Natural killer cell (primary cell): ENCODE data around the gene SMIM41. TPM values are rescaled to one million over a fixed set of nuclear protein-coding genes. Genes with fewer than 3 reads are reported as not detected.

ENCODE experiments used
- ATAC-seq, 3 donors: fragments of 150-1000 bp in 2 of 3; fragments of 200-7000 bp in 1 of 3; cut with Tn5 transposase; 1 replicate in 1 of 3; 2 replicates in 2 of 3; pipeline ENCODE4 v1.10.0; 2021; ENCODE audit warnings: mild to moderate bottlenecking in 2 of 3, moderate library complexity in 2 of 3
- DNase-seq, 2 donors: peaks; one replicate each; pipeline versions ENCODE4 v3.0.0 to v3.0.0-alpha.2; 2013 to 2021; ENCODE audit warnings: mixed read lengths in 1 of 2
- H3K27ac ChIP-seq: one replicate; pipeline ENCODE4 v1.5.1; 2013; ENCODE audit warnings: mild to moderate bottlenecking, low read length
- H3K27me3 ChIP-seq: one replicate; pipeline ENCODE4 v1.6.1; 2013; ENCODE audit warnings: low read length; ENCODE audit not compliant: control insufficient read depth, insufficient read depth
- H3K36me3 ChIP-seq: one replicate; pipeline ENCODE4 v1.6.1; 2013; ENCODE audit warnings: low read length; ENCODE audit not compliant: control insufficient read depth, insufficient read depth
- H3K4me1 ChIP-seq: one replicate; pipeline ENCODE4 v1.6.1; 2013; ENCODE audit warnings: low read length; ENCODE audit not compliant: control insufficient read depth, insufficient read depth
- H3K4me3 ChIP-seq: one replicate; pipeline ENCODE4 v1.5.1; 2013; ENCODE audit warnings: low read length
- H3K9me3 ChIP-seq: one replicate; pipeline ENCODE4 v1.6.1; 2013; ENCODE audit warnings: low read length; ENCODE audit not compliant: control insufficient read depth, insufficient read depth
- H3K27ac Mint-ChIP-seq, 2 donors: one replicate each; pipeline ENCODE4 v1.8.0; 2022; ENCODE audit warnings: mild to moderate bottlenecking in 2 of 2, mixed read lengths in 2 of 2, moderate library complexity in 1 of 2
- H3K27me3 Mint-ChIP-seq, 2 donors: one replicate each; pipeline ENCODE4 v1.8.0; 2022; ENCODE audit warnings: low read depth in 2 of 2, mixed read lengths in 2 of 2
- H3K36me3 Mint-ChIP-seq: one replicate; pipeline ENCODE4 v1.8.0; 2022; ENCODE audit warnings: mixed read lengths
- H3K4me1 Mint-ChIP-seq, 2 donors: one replicate each; pipeline ENCODE4 v1.8.0; 2022; ENCODE audit warnings: mixed read lengths in 2 of 2
- H3K4me3 Mint-ChIP-seq: one replicate; pipeline ENCODE4 v1.8.0; 2022; ENCODE audit warnings: mild to moderate bottlenecking, moderate library complexity, mixed read lengths
- H3K9me3 Mint-ChIP-seq, 2 donors: one replicate each; pipeline ENCODE4 v1.8.0; 2022; ENCODE audit warnings: mixed read lengths in 2 of 2
- CTCF ChIP-seq: fragments of 200-600 bp; IDR thresholded peaks from one replicate; pipeline ENCODE4 v1.8.0; 2022; ENCODE audit warnings: antibody characterized with exemption
- WGBS: methylation state at CpG from one replicate; pipeline ENCODE4 v1.1.7; 2013; ENCODE audit warnings: missing lambda C conversion rate; ENCODE audit not compliant: insufficient coverage; 5-methylcytosine and 5-hydroxymethylcytosine counted together
- intact Hi-C: fragments of 100-400 bp; cut with micrococcal nuclease; formaldehyde crosslinking; loops from one replicate; pipeline ENCODE4 v1.14.2; 2022
- total RNA-seq, 4 donors: library from RNA; stranded (reverse); fragments of 120-200 nt in 1 of 4; gene quantifications; one replicate each; pipeline versions ENCODE4 v1.2.3 to v1.2.4, GENCODE V29; 2013 to 2022

Gene SMIM41
- total RNA-seq, 3 donors from 2014 or later (not counting 1 experiment from before 2014, with no cell fraction given), result not detected

- Histone ChIP-seq H3K4me3 (no peak overlapping the region), H3K27ac (no peak overlapping the region), H3K4me1 (no peaks in the 10 kb centered on the region), H3K27me3 (peaks cover 6% of the 10 kb centered on the region), H3K9me3 (no peaks in the 10 kb centered on the region), H3K36me3 (no peaks in the 10 kb centered on the region)
- ATAC-seq, result no peak
- no peak overlapping the region for H3K4me3 Mint-ChIP-seq
- 49% methylated on average over 10 of the region's 10 CpGs for WGBS
- no peak overlapping the region for H3K27ac Mint-ChIP-seq
- H3K36me3 Mint-ChIP-seq, result no peaks in the 10 kb centered on the region
- no peak for TF ChIP-seq CTCF
- H3K27me3 Mint-ChIP-seq, result peaks cover 36 to 44% of the 10 kb centered on the region in 2 donors
- DNase-seq, result no peak
- intact Hi-C loops, result no loop called here
- H3K4me1 Mint-ChIP-seq, result no peaks in the 10 kb centered on the region
- no peaks in the 10 kb centered on the region for H3K9me3 Mint-ChIP-seq
These were observed 10.8 kb downstream of the SMIM41 start for GRCh38 chr12:52090291-52090690.

- Histone ChIP-seq H3K9me3 (no peaks in the 10 kb centered on the region), H3K4me3 (no peak overlapping the region), H3K36me3 (no peaks in the 10 kb centered on the region), H3K4me1 (no peaks in the 10 kb centered on the region), H3K27me3 (peaks cover 6% of the 10 kb centered on the region), H3K27ac (no peak overlapping the region)
- Mint-ChIP-seq H3K27ac (no peak overlapping the region), H3K9me3 (no peaks in the 10 kb centered on the region), H3K27me3 (peaks cover 37 to 44% of the 10 kb centered on the region in 2 donors), H3K4me3 (no peak overlapping the region), H3K4me1 (no peaks in the 10 kb centered on the region), H3K36me3 (no peaks in the 10 kb centered on the region)
- intact Hi-C loops, result no loop called here
- TF ChIP-seq CTCF, result no peak
- no peak for DNase-seq
- WGBS, result 31% methylated on average over 3 of the region's 3 CpGs
- no peak for ATAC-seq
These were observed 11.6 kb downstream of the SMIM41 start for GRCh38 chr12:52091061-52091460.

- H3K27me3 Mint-ChIP-seq, result peaks cover 34 to 38% of the 10 kb centered on the region in 2 donors
- Histone ChIP-seq H3K27me3 (peaks cover 6% of the 10 kb centered on the region), H3K36me3 (no peaks in the 10 kb centered on the region), H3K9me3 (no peaks in the 10 kb centered on the region), H3K27ac (no peak overlapping the region), H3K4me1 (no peaks in the 10 kb centered on the region), H3K4me3 (no peak overlapping the region)
- DNase-seq (no peak), ATAC-seq (no peak)
- no peaks in the 10 kb centered on the region for H3K9me3 Mint-ChIP-seq
- H3K4me3 Mint-ChIP-seq, result no peak overlapping the region
- no peak overlapping the region for H3K27ac Mint-ChIP-seq
- intact Hi-C loops, result no loop called here
- H3K36me3 Mint-ChIP-seq, result no peaks in the 10 kb centered on the region
- WGBS, result 75% methylated on average over 8 of the region's 8 CpGs
- H3K4me1 Mint-ChIP-seq, result no peaks in the 10 kb centered on the region
- no peak for TF ChIP-seq CTCF
These were observed 12.4 kb downstream of the SMIM41 start for GRCh38 chr12:52091869-52092268.

- Mint-ChIP-seq H3K9me3 (no peaks in the 10 kb centered on the region), H3K27me3 (peaks cover 27 to 31% of the 10 kb centered on the region in 2 donors), H3K4me3 (no peak overlapping the region), H3K27ac (no peak overlapping the region), H3K4me1 (no peaks in the 10 kb centered on the region), H3K36me3 (no peaks in the 10 kb centered on the region)
- no peak for DNase-seq
- ATAC-seq, result no peak
- WGBS, result 84% methylated on average over 7 of the region's 7 CpGs
- intact Hi-C loops, result no loop called here
- H3K36me3 ChIP-seq, result no peaks in the 10 kb centered on the region
- H3K4me3 ChIP-seq, result no peak overlapping the region
- H3K9me3 ChIP-seq, result no peaks in the 10 kb centered on the region
- no peaks in the 10 kb centered on the region for H3K4me1 ChIP-seq
- H3K27me3 ChIP-seq, result peaks cover 6% of the 10 kb centered on the region
- TF ChIP-seq CTCF, result no peak
- no peak overlapping the region for H3K27ac ChIP-seq
These were observed 13.8 kb downstream of the SMIM41 start for GRCh38 chr12:52093346-52093745.
